H1 (cell line): ENCODE data around the gene LCORL. TPM values are rescaled to one million over a fixed set of nuclear protein-coding genes. Genes with fewer than 3 reads are reported as not detected.

Source experiments
- CTCF ChIA-PET: fragments of 300-600 bp; sonication (Branson Sonifier 250); formaldehyde crosslinking; loops from one replicate; lab custom pipeline; 2021; ENCODE audit not compliant: partially characterized antibody; lab: Charles Lee
- POLR2A ChIA-PET: fragments of 300-600 bp; sonication (Branson Sonifier 250); formaldehyde crosslinking; loops from one replicate; lab custom pipeline; 2021; ENCODE audit warnings: inconsistent platforms; ENCODE audit not compliant: partially characterized antibody; lab: Charles Lee
- DNase-seq, 2 experiments: peaks; one replicate each; pipeline versions ENCODE4 v3.0.0 to v3.0.0-alpha.2; 2010 to 2022; ENCODE audit warnings: low spot score in 2 of 2, low read depth in 1 of 2, mixed read lengths in 1 of 2
- FAIRE-seq: peaks from 2 replicates; lab custom pipeline; 2011; peaks lifted over from hg19 to GRCh38; lab: Jason Lieb, UNC
- H2AFZ ChIP-seq: 2 replicates; pipeline ENCODE4 v1.8.1; 2012; ENCODE audit warnings: low read length, inconsistent platforms
- H2AK5ac ChIP-seq: 2 replicates; pipeline ENCODE4 v1.6.1; 2013; ENCODE audit warnings: low read depth, low read length
- H2BK120ac ChIP-seq: replicated peaks from 2 replicates; pipeline ENCODE3; 2013; ENCODE audit warnings: low read depth, low read length, inconsistent platforms
- H2BK12ac ChIP-seq: 2 replicates; pipeline ENCODE4 v1.6.1; 2013; ENCODE audit warnings: low read depth, low read length
- H2BK15ac ChIP-seq: 2 replicates; pipeline ENCODE4 v1.6.1; 2013; ENCODE audit warnings: low read length
- H2BK20ac ChIP-seq: 2 replicates; pipeline ENCODE4 v1.6.1; 2013; ENCODE audit warnings: low read length
- H2BK5ac ChIP-seq: 2 replicates; pipeline ENCODE4 v1.6.1; 2013; ENCODE audit warnings: low read depth, low read length
- H3K14ac ChIP-seq: 2 replicates; pipeline ENCODE4 v1.6.1; 2013; ENCODE audit warnings: inconsistent platforms; ENCODE audit not compliant: insufficient read length
- H3K18ac ChIP-seq: 2 replicates; pipeline ENCODE4 v1.6.1; 2013; ENCODE audit warnings: low read length; ENCODE audit errors: extremely low read depth
- H3K23ac ChIP-seq: 2 replicates; pipeline ENCODE4 v1.6.1; 2013; ENCODE audit warnings: inconsistent platforms; ENCODE audit not compliant: insufficient read length
- H3K23me2 ChIP-seq: 2 replicates; pipeline ENCODE4 v1.6.1; 2013; ENCODE audit warnings: low read depth, low read length
- H3K27ac ChIP-seq: 2 replicates; pipeline ENCODE4 v1.6.1; 2011; ENCODE audit warnings: low read depth, low read length, inconsistent platforms
- H3K27me3 ChIP-seq, 4 experiments: replicated peaks in 1 of 4; 1 replicate in 1 of 4; 2 replicates in 3 of 4; pipeline versions ENCODE4 v1.6.1 to v1.8.1; 2011 to 2013; ENCODE audit warnings: low read length in 3 of 4, mild to moderate bottlenecking in 3 of 4, inconsistent platforms in 2 of 4, mixed read lengths in 2 of 4, moderate library complexity in 1 of 4; ENCODE audit not compliant: control insufficient read depth in 3 of 4, insufficient read depth in 3 of 4; ENCODE audit errors: extremely low read depth in 1 of 4
- H3K36me3 ChIP-seq, 4 experiments: 2 replicates each; pipeline versions ENCODE4 v1.6.1 to v1.8.1; 2011 to 2013; ENCODE audit warnings: mild to moderate bottlenecking in 4 of 4, low read length in 3 of 4, moderate library complexity in 2 of 4, control low read depth in 1 of 4, inconsistent platforms in 1 of 4; ENCODE audit not compliant: insufficient read depth in 4 of 4, control insufficient read depth in 2 of 4
- H3K4ac ChIP-seq: replicated peaks from 2 replicates; pipeline ENCODE3; 2013; ENCODE audit warnings: low read length, low read depth, mixed read lengths, inconsistent platforms; ENCODE audit not compliant: insufficient read length
- H3K4me1 ChIP-seq, 4 experiments: replicated peaks in 1 of 4; 1 replicate in 1 of 4; 2 replicates in 3 of 4; pipeline versions ENCODE4 v1.6.1 to v1.8.1; 2011 to 2013; ENCODE audit warnings: low read length in 3 of 4, inconsistent platforms in 2 of 4, mixed read lengths in 1 of 4; ENCODE audit not compliant: insufficient read depth in 4 of 4, control insufficient read depth in 3 of 4
- H3K4me2 ChIP-seq, 2 experiments: 2 replicates each; pipeline versions ENCODE4 v1.6.1 to v1.8.1; 2011 to 2013; ENCODE audit warnings: low read depth in 2 of 2, low read length in 2 of 2, control low read depth in 1 of 2, inconsistent platforms in 1 of 2, mild to moderate bottlenecking in 1 of 2; ENCODE audit not compliant: insufficient read depth in 1 of 2
- H3K4me3 ChIP-seq, 4 experiments: fragments of 200-600, 300-600 bp in 1 of 4; sonication (generic), shearing (Covaris generic), sonication (Bioruptor Twin) in 1 of 4; 2 replicates each; pipeline versions ENCODE4 v1.5.1 to v1.8.1; 2011 to 2016; ENCODE audit warnings: low read length in 4 of 4, low read depth in 3 of 4, control low read depth in 2 of 4, inconsistent platforms in 2 of 4, mild to moderate bottlenecking in 2 of 4, mixed read lengths in 1 of 4, moderate library complexity in 1 of 4; ENCODE audit not compliant: insufficient read depth in 2 of 4; ENCODE audit errors: extremely low read depth in 1 of 4
- H3K56ac ChIP-seq: replicated peaks from 2 replicates; pipeline ENCODE3; 2013; ENCODE audit warnings: low read depth, mild to moderate bottlenecking, mixed read lengths, low read length, inconsistent platforms; ENCODE audit not compliant: insufficient read length
- H3K79me1 ChIP-seq: 2 replicates; pipeline ENCODE4 v1.6.1; 2013; ENCODE audit warnings: low read depth, low read length, control low read depth
- H3K79me2 ChIP-seq, 2 experiments: 2 replicates each; pipeline versions ENCODE4 v1.6.1 to v1.8.1; 2012 to 2013; ENCODE audit warnings: low read length in 2 of 2, mild to moderate bottlenecking in 2 of 2, inconsistent platforms in 1 of 2; ENCODE audit not compliant: insufficient read depth in 2 of 2, control insufficient read depth in 1 of 2
- H3K9ac ChIP-seq, 4 experiments: replicated peaks in 1 of 4; 1 replicate in 1 of 4; 2 replicates in 3 of 4; pipeline versions ENCODE4 v1.6.1 to v1.8.1; 2011 to 2013; ENCODE audit warnings: low read depth in 3 of 4, low read length in 3 of 4, control low read depth in 2 of 4, mild to moderate bottlenecking in 2 of 4, moderate library complexity in 2 of 4, inconsistent platforms in 1 of 4; ENCODE audit errors: extremely low read depth in 1 of 4
- H3K9me3 ChIP-seq, 2 experiments: 2 replicates each; pipeline versions ENCODE4 v1.6.1 to v1.8.1; 2012 to 2013; ENCODE audit warnings: mild to moderate bottlenecking in 2 of 2, moderate library complexity in 2 of 2, control low read depth in 1 of 2, inconsistent platforms in 1 of 2, low read depth in 1 of 2, low read length in 1 of 2, mixed read lengths in 1 of 2; ENCODE audit not compliant: insufficient read depth in 2 of 2
- H4K20me1 ChIP-seq, 2 experiments: replicated peaks in 1 of 2; 2 replicates each; pipeline versions ENCODE3 to v1.8.1; 2011 to 2013; ENCODE audit warnings: inconsistent platforms in 2 of 2, low read length in 2 of 2, mild to moderate bottlenecking in 1 of 2; ENCODE audit not compliant: insufficient read depth in 2 of 2, control insufficient read depth in 1 of 2
- H4K5ac ChIP-seq: 2 replicates; pipeline ENCODE4 v1.6.1; 2013; ENCODE audit warnings: low read length, low read depth, mixed read lengths, inconsistent platforms; ENCODE audit not compliant: insufficient read length
- H4K8ac ChIP-seq: 2 replicates; pipeline ENCODE4 v1.8.0; 2013; ENCODE audit warnings: mild to moderate bottlenecking, moderate library complexity, low read length, inconsistent platforms; ENCODE audit not compliant: insufficient read depth; ENCODE audit errors: extremely low read depth
- H4K91ac ChIP-seq: replicated peaks from 2 replicates; pipeline ENCODE3; 2013; ENCODE audit warnings: low read length, mixed read lengths, inconsistent platforms; ENCODE audit not compliant: insufficient read length
- CEBPB ChIP-seq: IDR thresholded peaks from 2 replicates; pipeline ENCODE4 v1.6.1; 2012; ENCODE audit warnings: low read depth, low read length
- CHD2 ChIP-seq: IDR thresholded peaks from 2 replicates; pipeline ENCODE4 v1.6.1; 2012; ENCODE audit warnings: low read length, improper control_type of control experiment
- FOSL1 ChIP-seq: IDR thresholded peaks from 2 replicates; pipeline ENCODE4 v1.6.1; 2011; ENCODE audit warnings: mild to moderate bottlenecking, low read depth, low read length, moderate library complexity; ENCODE audit not compliant: insufficient read depth
- POU5F1 ChIP-seq: IDR thresholded peaks from 2 replicates; pipeline ENCODE4 v1.6.1; 2011; ENCODE audit warnings: low read depth, mild to moderate bottlenecking, low read length, moderate library complexity
- SAP30 ChIP-seq: fragments of 300-600 bp; sonication (generic); IDR thresholded peaks from 2 replicates; pipeline ENCODE4 v1.7.1; 2012; ENCODE audit warnings: low read length, moderate library complexity, mild to moderate bottlenecking, inconsistent platforms; ENCODE audit not compliant: insufficient read depth, insufficient replicate concordance
- SIX5 ChIP-seq: IDR thresholded peaks from 2 replicates; pipeline ENCODE4 v1.6.1; 2011; ENCODE audit warnings: mild to moderate bottlenecking, low read depth, low read length
- WGBS, 2 experiments: shearing (Covaris generic) in 1 of 2; methylation state at CpG; one replicate each; pipeline versions ENCODE4 v1.1.6 to v1.1.7; 2013 to 2015; ENCODE audit warnings: low lambda C conversion rate in 2 of 2, mixed read lengths in 2 of 2, inconsistent platforms in 1 of 2, low coverage in 1 of 2, missing lambda C conversion rate in 1 of 2; ENCODE audit not compliant: insufficient replicate concordance in 2 of 2, insufficient coverage in 1 of 2, insufficient read length in 1 of 2; ENCODE audit errors: extremely low coverage in 1 of 2, missing lambda C conversion rate in 1 of 2; 5-methylcytosine and 5-hydroxymethylcytosine counted together
- polyA plus RNA-seq, 7 experiments: library from polyadenylated mRNA; depleted of rRNA in 3 of 7; stranded (reverse) in 5 of 7; unstranded in 2 of 7; fragments of >200 nt in 5 of 7; fragments of 200-250 nt in 2 of 7; gene quantifications; 1 replicate in 5 of 7; 2 replicates in 1 of 7; 4 replicates in 1 of 7; pipeline versions ENCODE4 v1.2.1 to v1.2.3, GENCODE V29; 2011 to 2013; ENCODE audit warnings: missing spikeins in 2 of 7, mixed read lengths in 2 of 7
- total RNA-seq: library from RNA; stranded (reverse); fragmentation: NEBNext Ultra II Directional; extraction: Animal tissue kit (Norgen Biotek cat#: 25700); gene quantifications from 2 replicates; pipeline ENCODE4 v1.2.1, GENCODE V29; 2021

Gene LCORL
- total and polyA plus RNA-seq, 2 of the 8 experiments (the other 6 are each of a cell fraction or from before 2014, with no cell fraction given) = 2.2 to 19.2 TPM

DNA sequence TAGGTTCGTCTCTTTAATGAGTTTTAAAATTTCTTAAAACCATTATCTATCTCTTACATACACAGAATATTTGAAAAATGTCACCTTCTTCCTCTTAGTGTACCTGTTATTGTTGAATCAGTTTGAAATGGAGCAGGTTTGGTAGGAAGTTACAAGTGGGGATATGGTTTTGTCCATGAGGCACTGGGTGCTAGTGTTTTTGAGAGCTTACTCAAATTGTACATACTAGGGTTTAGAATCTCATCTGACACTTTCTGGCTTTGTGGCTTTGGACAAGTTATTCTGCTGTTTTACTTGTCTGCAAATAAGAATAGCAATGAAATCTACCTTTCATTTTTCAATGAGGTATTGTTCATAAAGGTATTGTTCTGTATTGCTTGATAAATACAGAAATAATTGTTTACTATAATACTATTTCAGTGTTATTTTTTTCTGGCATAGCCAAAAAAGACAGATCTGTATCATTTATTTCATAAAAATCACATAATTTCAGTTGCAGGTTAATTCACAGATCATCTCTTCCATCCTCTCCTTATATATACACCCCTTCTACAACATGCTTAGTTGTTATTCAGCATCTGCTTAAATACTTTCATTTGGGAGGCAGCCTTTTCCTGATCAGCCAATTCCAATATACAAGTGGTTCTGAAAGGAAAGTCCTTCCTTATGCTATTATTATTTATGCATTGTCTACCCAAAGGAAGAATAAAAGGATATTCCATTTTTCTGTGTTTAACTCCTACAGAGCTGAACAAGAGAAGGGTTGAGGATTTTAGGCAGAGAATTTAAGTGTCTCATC lies 197.5 kb downstream of the LCORL start:
- peaks cover 0 to 5% (median 1%) of the 10 kb centered on the region in 4 experiments; a peak in 2 of 7 replicates for H3K4me1 ChIP-seq
- ChIA-PET CTCF (interaction anchor here (1.3 kb wide), 1 partner anchor 13 kb away, joined by 3 read pairs; the partner anchor contains the start of genes DCAF16 and NCAPG), POLR2A (no interaction called here)
- H4K20me1 ChIP-seq = no peaks in the 10 kb centered on the region
- H4K91ac ChIP-seq = no peak overlapping the region
- TF ChIP-seq CEBPB (no peak), FOSL1 (no peak), POU5F1 (no peak), CHD2 (no peak), SAP30 (no peak), SIX5 (no peak)
- WGBS, 2 experiments = 96% methylated on average over 1 of the region's 1 CpG; no CpG with 5 or more reads in 1 of the 2 experiments
- no peak overlapping the region for H3K4ac ChIP-seq
- no peaks in the 10 kb centered on the region for H3K79me1 ChIP-seq
- no peak overlapping the region for H2BK20ac ChIP-seq
- H3K14ac ChIP-seq = no peak overlapping the region
- no peak overlapping the region for H2AK5ac ChIP-seq
- no peak overlapping the region for H3K18ac ChIP-seq
- no peak overlapping the region for H3K4me2 ChIP-seq
- no peak for FAIRE-seq
- no peak overlapping the region for H3K23ac ChIP-seq
- H4K5ac ChIP-seq = no peak overlapping the region
- no peak overlapping the region for H3K9ac ChIP-seq
- H4K8ac ChIP-seq = no peak overlapping the region
- no peaks in the 10 kb centered on the region for H3K9me3 ChIP-seq
- DNase-seq = no peak
- no peaks in the 10 kb centered on the region for H3K27me3 ChIP-seq
- no peak overlapping the region for H3K27ac ChIP-seq
- no peak overlapping the region for H2BK5ac ChIP-seq
- peaks cover 0 to 13% of the 10 kb centered on the region in 2 experiments; a peak in 1 of 4 replicates for H3K79me2 ChIP-seq
- no peak overlapping the region for H2AFZ ChIP-seq
- no peak overlapping the region for H2BK15ac ChIP-seq
- H2BK120ac ChIP-seq = no peak overlapping the region
- H3K56ac ChIP-seq = no peak overlapping the region
- no peak overlapping the region for H3K4me3 ChIP-seq
- peaks cover 0 to 66% (median 8%) of the 10 kb centered on the region in 4 experiments; a peak in 6 of 8 replicates for H3K36me3 ChIP-seq
- H3K23me2 ChIP-seq = no peaks in the 10 kb centered on the region
- H2BK12ac ChIP-seq = no peak overlapping the region
